NCI-H446 (cell line): ENCODE results near the gene DDX6.

Source experiments
- DNase-seq, 2 experiments: peaks; one replicate each; lab custom pipeline; 2025; lab: John Stamatoyannopoulos, UW

The DDX6 gene

DNA sequence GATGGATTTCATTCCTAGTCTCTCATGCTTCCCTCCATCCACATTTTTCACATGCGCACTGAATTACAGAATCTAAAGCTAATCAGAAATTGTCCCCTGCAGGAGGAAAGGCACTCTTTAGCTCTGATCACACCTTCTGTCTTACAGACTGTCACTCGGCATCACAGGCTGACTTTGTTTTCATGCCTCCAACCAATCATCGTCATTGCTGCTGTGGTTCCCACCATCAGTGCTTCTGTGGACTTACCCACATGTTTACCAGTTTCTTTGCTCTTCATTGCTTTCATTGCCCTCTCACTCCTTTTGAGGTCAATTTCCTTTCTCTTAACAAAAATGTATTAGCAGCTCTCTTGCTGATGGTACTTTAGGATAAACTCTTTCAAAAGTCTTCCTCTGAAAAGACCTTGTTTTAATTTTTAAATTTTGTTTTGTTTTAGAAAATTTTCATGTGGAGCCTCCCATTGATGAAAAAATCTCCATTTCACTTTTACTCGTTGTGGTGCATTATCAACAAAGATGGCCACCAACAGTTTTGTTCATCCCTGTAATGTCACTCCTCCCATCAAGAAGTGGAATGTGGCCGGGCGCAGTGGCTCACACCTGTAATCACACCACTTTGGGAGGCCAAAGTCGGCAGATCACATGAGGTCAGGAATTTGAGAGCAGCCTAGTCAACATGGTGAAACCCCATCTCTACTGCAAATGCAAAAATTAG, 91.3 kb downstream of the DDX6 start:
- DNase-seq, result no peak
